ENCODE data around the gene ASB11.

The ASB11 gene

GRCh38 chrX:15299941-15300851 lies 15.2 kb downstream of the ASB11 start:
- Histone ChIP-seq H3K27me3 (ENCODE audit: low read depth, low read length) (no peaks in the 10 kb centered on the region), H3K4me3 (ENCODE audit: low read length) (peak overlapping the region; percentile 52), H3K79me2 (ENCODE audit: low read length) (no peaks in the 10 kb centered on the region), H3K27ac (ENCODE audit: low read length) (no peak overlapping the region), H3K9me3 (ENCODE audit: insufficient read depth, low read length) (no peaks in the 10 kb centered on the region), H2AFZ (ENCODE audit: low read depth, low read length) (no peak overlapping the region), H3K36me3 (replicated peaks; ENCODE audit: low read depth, low read length) (no peaks in the 10 kb centered on the region), H3K4me2 (ENCODE audit: low read length) (peak overlapping the region; percentile 70), H4K20me1 (ENCODE audit: insufficient read depth, low read length) (no peaks in the 10 kb centered on the region), H3K9ac (ENCODE audit: low read length) (no peak overlapping the region), H3K4me1 (ENCODE audit: low read length) (peaks cover 9% of the 10 kb centered on the region)
- no peak for TF ChIP-seq EZH2phosphoT487 (IDR thresholded peaks at IDR 0.05; ENCODE audit: low read depth)
- TF ChIP-seq, protein P1, sequence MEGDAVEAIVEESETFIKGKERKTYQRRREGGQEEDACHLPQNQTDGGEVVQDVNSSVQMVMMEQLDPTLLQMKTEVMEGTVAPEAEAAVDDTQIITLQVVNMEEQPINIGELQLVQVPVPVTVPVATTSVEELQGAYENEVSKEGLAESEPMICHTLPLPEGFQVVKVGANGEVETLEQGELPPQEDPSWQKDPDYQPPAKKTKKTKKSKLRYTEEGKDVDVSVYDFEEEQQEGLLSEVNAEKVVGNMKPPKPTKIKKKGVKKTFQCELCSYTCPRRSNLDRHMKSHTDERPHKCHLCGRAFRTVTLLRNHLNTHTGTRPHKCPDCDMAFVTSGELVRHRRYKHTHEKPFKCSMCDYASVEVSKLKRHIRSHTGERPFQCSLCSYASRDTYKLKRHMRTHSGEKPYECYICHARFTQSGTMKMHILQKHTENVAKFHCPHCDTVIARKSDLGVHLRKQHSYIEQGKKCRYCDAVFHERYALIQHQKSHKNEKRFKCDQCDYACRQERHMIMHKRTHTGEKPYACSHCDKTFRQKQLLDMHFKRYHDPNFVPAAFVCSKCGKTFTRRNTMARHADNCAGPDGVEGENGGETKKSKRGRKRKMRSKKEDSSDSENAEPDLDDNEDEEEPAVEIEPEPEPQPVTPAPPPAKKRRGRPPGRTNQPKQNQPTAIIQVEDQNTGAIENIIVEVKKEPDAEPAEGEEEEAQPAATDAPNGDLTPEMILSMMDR (IDR thresholded peaks at IDR 0.05; ENCODE audit: low read depth, low read length) = peak; percentile 76

GRCh38 chrX:15298780-15299179 lies 16.7 kb downstream of the ASB11 start:
- no peak for TF ChIP-seq EZH2phosphoT487 (IDR thresholded peaks at IDR 0.05; ENCODE audit: low read depth)
- TF ChIP-seq, protein P1 (IDR thresholded peaks at IDR 0.05; ENCODE audit: low read depth, low read length) = no peak
- H3K27ac ChIP-seq (ENCODE audit: low read length) = no peak overlapping the region
- H2AFZ ChIP-seq (ENCODE audit: low read depth, low read length) = no peak overlapping the region
- no peak overlapping the region for H3K4me3 ChIP-seq (ENCODE audit: low read length)
- no peak overlapping the region for H3K9ac ChIP-seq (ENCODE audit: low read length)
- no peaks in the 10 kb centered on the region for H3K79me2 ChIP-seq (ENCODE audit: low read length)
- H3K4me1 ChIP-seq (ENCODE audit: low read length) = peaks cover 9% of the 10 kb centered on the region
- no peaks in the 10 kb centered on the region for H3K9me3 ChIP-seq (ENCODE audit: insufficient read depth, low read length)
- no peak overlapping the region for H3K4me2 ChIP-seq (ENCODE audit: low read length)
- no peaks in the 10 kb centered on the region for H3K27me3 ChIP-seq (ENCODE audit: low read depth, low read length)
- H4K20me1 ChIP-seq (ENCODE audit: insufficient read depth, low read length) = no peaks in the 10 kb centered on the region
- H3K36me3 ChIP-seq (replicated peaks; ENCODE audit: low read depth, low read length) = no peaks in the 10 kb centered on the region

GRCh38 chrX:15298201-15298600 lies 17.2 kb downstream of the ASB11 start:
- H3K9ac ChIP-seq (ENCODE audit: low read length) = no peak overlapping the region
- no peak for TF ChIP-seq EZH2phosphoT487 (IDR thresholded peaks at IDR 0.05; ENCODE audit: low read depth)
- TF ChIP-seq, protein P1 (IDR thresholded peaks at IDR 0.05; ENCODE audit: low read depth, low read length) = no peak
- no peaks in the 10 kb centered on the region for H3K79me2 ChIP-seq (ENCODE audit: low read length)
- peaks cover 9% of the 10 kb centered on the region for H3K4me1 ChIP-seq (ENCODE audit: low read length)
- H4K20me1 ChIP-seq (ENCODE audit: insufficient read depth, low read length) = no peaks in the 10 kb centered on the region
- H3K9me3 ChIP-seq (ENCODE audit: insufficient read depth, low read length) = no peaks in the 10 kb centered on the region
- H3K36me3 ChIP-seq (replicated peaks; ENCODE audit: low read depth, low read length) = no peaks in the 10 kb centered on the region
- H3K27me3 ChIP-seq (ENCODE audit: low read depth, low read length) = no peaks in the 10 kb centered on the region
- H3K4me2 ChIP-seq (ENCODE audit: low read length) = no peak overlapping the region
- H3K27ac ChIP-seq (ENCODE audit: low read length) = no peak overlapping the region
- no peak overlapping the region for H3K4me3 ChIP-seq (ENCODE audit: low read length)
- H2AFZ ChIP-seq (ENCODE audit: low read depth, low read length) = no peak overlapping the region

DNA sequence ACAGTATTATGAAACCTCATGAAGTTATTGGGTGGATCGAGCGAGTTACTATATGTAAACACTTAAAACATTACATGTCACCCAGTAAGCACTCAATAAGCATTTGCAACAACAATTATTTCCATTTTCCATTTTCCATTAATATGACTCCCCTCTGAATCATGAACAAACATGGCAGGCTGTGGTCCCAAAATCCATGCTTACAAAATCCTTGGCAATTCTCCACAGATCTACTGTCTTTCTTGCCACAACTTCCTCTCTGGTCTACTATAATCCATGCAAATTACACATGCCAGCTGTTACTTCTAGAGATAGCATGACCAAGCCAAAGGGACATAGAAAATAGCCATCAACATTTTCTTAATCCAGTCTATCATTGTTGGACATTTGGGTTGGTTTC lies 22.0 kb downstream of the ASB11 start:
- Histone ChIP-seq H3K79me2 (ENCODE audit: low read length) (no peaks in the 10 kb centered on the region), H4K20me1 (ENCODE audit: insufficient read depth, low read length) (no peaks in the 10 kb centered on the region), H3K27me3 (ENCODE audit: low read depth, low read length) (no peaks in the 10 kb centered on the region), H2AFZ (ENCODE audit: low read depth, low read length) (no peak overlapping the region), H3K4me1 (ENCODE audit: low read length) (peaks cover 3% of the 10 kb centered on the region), H3K4me3 (ENCODE audit: low read length) (no peak overlapping the region), H3K9me3 (ENCODE audit: insufficient read depth, low read length) (no peaks in the 10 kb centered on the region), H3K36me3 (replicated peaks; ENCODE audit: low read depth, low read length) (no peaks in the 10 kb centered on the region), H3K27ac (ENCODE audit: low read length) (no peak overlapping the region), H3K4me2 (ENCODE audit: low read length) (no peak overlapping the region), H3K9ac (ENCODE audit: low read length) (no peak overlapping the region)
- TF ChIP-seq, protein P1 (IDR thresholded peaks at IDR 0.05; ENCODE audit: low read depth, low read length) = no peak

All from OCI-LY3 (cell line).